ENCODE data around the gene MMP23B.
"Not testable (repeated sequence)": the region's sequence is repeated elsewhere in the genome, so short reads cannot be mapped to it uniquely, and the experiment has no call there.

Gene MMP23B

GRCh38 chr1:1666526-1666925 is 34.6 kb downstream of the MMP23B start:
- no peak for DNase-seq (ENCODE audit: low read depth in 2 of 2)

GRCh38 chr1:1669468-1670440 is 37.8 kb downstream of the MMP23B start:
- DNase-seq (ENCODE audit: low read depth in 2 of 2), result no peak

- DNase-seq (ENCODE audit: low read depth in 2 of 2), result no peak
Observed at GRCh38 chr1:1670866-1671265, 38.9 kb downstream of the MMP23B start.

- no peak for DNase-seq (ENCODE audit: low read depth in 2 of 2)
Observed at GRCh38 chr1:1671365-1672119, 39.6 kb downstream of the MMP23B start.

- no peak for DNase-seq (ENCODE audit: low read depth in 2 of 2)
Observed at GRCh38 chr1:1672181-1672965, 40.4 kb downstream of the MMP23B start.

- not testable (repeated sequence) for DNase-seq (ENCODE audit: low read depth in 2 of 2)
Observed at GRCh38 chr1:1674806-1675205, 42.8 kb downstream of the MMP23B start.

GRCh38 chr1:1675218-1675617 is 43.2 kb downstream of the MMP23B start:
- DNase-seq (ENCODE audit: low read depth in 2 of 2), result not testable (repeated sequence)

GRCh38 chr1:1676087-1676486 is 44.1 kb downstream of the MMP23B start:
- not testable (repeated sequence) for DNase-seq (ENCODE audit: low read depth in 2 of 2)

GRCh38 chr1:1677718-1678580 is 46.0 kb downstream of the MMP23B start:
- no peak for DNase-seq (ENCODE audit: low read depth in 2 of 2)

- DNase-seq (ENCODE audit: low read depth in 2 of 2), result no peak
Observed at GRCh38 chr1:1678581-1679380, 46.8 kb downstream of the MMP23B start.

- DNase-seq (ENCODE audit: low read depth in 2 of 2), result no peak
Observed at GRCh38 chr1:1680031-1680911, 48.3 kb downstream of the MMP23B start.

GRCh38 chr1:1680912-1681273 is 48.9 kb downstream of the MMP23B start:
- DNase-seq (ENCODE audit: low read depth in 2 of 2), result no peak

- no peak for DNase-seq (ENCODE audit: low read depth in 2 of 2)
Observed at GRCh38 chr1:1683104-1683905, 51.3 kb downstream of the MMP23B start.

All from fibroblast of skin of left quadriceps (primary cell).